Panc1 (cell line): ENCODE results near the gene RMRP.

Experiments used
- CTCF ChIP-seq: fragments of 450-650 bp; IDR thresholded peaks from 2 replicates; pipeline ENCODE4 v1.5.1; 2017; ENCODE audit warnings: mild to moderate bottlenecking
- SIN3A ChIP-seq: IDR thresholded peaks from 2 replicates; pipeline ENCODE4 v1.6.1; 2012; ENCODE audit warnings: low read depth, mild to moderate bottlenecking, low read length, moderate library complexity, borderline replicate concordance; ENCODE audit not compliant: insufficient read depth
- TCF7L2 ChIP-seq: IDR thresholded peaks from 2 replicates; pipeline ENCODE4 v1.6.1; 2011; ENCODE audit warnings: mild to moderate bottlenecking, low read depth, low read length, inconsistent platforms

- no peak for TF ChIP-seq CTCF
- TF ChIP-seq SIN3A: no peak
- TF ChIP-seq TCF7L2: no peak
Observed at GRCh38 chr9:35649431-35650340, 8.1 kb downstream of the RMRP start.
